ENCODE data around the gene PDZD7.

The PDZD7 gene

DNA sequence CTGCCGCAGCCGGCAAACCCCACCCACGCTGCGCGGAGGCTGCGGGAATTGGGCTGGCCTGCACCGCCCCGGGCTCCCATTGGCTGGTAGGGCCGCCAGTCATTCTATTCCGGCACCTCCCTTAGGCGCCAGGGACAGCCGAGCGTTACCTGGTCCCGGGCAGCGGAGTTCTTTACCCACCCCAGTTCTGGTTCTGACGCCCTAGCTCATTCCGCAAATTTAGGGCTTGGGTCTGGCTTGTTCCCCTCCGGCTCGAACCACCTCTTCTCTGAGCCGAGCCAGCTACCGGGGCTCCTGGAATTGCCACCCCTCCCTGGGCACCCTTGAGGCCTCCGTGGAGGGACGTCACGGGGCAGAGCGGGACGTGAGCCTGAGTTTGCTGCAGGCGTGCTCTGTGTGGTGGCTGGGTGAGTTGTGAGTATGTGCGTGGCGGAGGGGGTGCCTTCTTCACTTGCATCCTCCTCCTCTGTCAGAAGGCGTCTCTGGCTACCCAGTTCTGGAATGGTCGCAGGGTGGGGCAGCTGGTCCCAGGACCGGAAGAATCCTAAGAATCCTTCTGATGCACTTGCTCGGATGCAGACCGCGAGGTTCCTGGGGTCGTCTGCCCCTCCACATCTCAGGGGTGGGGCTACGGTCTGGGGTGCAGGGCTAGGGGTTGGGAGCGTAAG is at the start of gene PDZD7, which contains the start of gene SFXN3:
Gene PDZD7, minus strand, starts transcription at position 2 of the 668 bp plus-strand sequence. CDS start 910 bp downstream, outside the sequence.
Gene SFXN3, plus strand, starts transcription at position 107 of the 668 bp plus-strand sequence. CDS start 3,461 bp downstream, outside the sequence.
- DNase-seq: peak; percentile 78 to 89

DNA sequence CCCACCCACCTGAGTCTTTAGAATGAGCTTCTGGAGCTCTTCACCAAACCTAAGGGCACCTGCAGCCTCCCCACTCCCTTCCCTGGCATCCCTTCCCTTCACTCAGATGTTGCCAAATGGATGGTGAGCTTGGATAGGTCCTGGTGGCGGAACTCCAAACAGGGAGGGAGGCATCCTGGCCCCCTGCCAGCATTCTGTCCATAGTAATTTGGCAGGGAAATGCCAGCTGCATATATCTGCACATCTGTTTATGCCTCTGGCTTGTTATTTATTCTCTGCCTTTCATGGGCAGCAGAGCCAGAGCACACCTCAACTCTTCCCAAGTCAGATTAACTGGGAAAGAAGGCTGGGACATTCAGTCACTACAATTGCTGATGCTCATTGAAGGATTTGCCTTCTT is 48.9 kb upstream of the PDZD7 start:
- DNase-seq: peak; percentile 6 to 43

DNA sequence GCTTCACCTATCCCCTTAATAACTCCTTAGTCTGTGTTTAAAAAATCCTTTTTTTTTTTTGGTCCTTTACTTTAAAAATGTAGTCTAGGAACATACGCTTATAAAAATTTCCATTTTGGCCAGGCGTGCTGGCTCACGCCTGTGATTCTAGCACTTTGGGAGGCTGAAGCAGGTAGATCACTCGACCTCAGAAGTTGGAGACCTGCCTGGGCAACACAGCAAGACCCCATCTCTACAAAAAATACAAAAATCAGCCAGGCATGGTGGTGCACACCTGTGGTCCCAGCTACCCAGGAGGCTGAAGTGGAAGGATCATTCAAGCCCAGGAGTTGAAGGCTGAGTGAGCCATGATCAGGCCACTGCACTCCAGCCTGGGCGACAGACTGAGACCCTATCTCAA is 45.7 kb upstream of the PDZD7 start:
- no peak for DNase-seq

DNA sequence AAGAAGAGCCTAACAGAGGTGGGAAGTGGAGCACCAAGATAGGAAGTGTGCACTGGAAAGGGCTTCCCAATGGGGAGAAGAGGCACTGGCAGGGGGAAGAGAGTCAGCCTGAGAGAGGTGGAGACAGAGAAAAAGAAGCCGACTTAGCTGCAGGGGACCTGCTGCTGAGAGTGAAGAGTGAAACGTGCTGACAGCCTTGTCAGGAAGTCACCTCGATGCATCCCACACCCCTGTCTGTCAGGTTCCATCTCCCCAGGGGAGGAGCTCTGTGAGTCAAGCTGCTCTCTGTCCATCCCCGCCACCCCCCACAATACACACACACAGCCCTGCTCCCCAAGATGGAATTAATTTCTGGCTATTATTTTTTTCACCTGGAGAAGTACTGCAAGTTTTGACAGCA is 44.8 kb upstream of the PDZD7 start:
- no peak for DNase-seq

DNA sequence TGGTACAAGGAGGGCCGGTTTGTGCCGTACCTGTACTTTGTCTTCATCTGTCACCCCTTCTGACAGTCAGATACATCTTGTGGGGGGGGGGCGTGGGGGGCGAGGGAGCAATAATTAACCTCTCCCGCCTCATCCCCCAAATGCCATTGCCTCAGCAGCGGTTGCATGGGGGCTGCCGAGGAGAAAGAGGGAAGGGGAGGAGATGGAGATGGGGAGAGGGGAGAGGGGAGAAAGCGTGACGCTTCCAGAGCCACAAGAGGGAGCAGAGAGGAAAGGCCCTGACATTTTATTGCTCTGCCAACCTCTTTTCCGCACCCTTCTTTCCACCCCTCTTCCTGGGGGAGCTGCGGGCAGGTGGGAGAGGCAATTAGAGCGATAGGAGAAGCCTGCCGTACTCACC is 42.7 kb upstream of the PDZD7 start:
- DNase-seq: no peak

DNA sequence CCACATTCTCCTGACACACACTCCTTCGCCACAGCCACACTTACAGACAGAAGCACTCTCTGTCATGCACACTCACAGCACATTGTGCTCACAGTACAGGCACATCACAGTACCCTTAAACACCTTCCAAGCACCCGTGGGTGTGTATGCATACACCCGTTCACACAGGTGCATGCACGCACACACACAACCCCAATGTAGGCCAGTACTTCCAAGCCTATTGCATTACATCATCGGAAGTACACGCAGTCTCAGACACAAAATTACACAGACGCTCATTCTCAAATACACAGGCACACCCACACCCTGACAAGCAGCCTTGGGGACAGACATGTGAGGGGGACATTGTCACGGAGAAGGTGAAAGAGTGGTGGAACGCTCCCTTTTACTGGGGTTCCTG is 42.0 kb upstream of the PDZD7 start:
- no peak for DNase-seq

- no peak for DNase-seq
Observed at GRCh38 chr10:101071885-101072433, 41.0 kb upstream of the PDZD7 start.

DNA sequence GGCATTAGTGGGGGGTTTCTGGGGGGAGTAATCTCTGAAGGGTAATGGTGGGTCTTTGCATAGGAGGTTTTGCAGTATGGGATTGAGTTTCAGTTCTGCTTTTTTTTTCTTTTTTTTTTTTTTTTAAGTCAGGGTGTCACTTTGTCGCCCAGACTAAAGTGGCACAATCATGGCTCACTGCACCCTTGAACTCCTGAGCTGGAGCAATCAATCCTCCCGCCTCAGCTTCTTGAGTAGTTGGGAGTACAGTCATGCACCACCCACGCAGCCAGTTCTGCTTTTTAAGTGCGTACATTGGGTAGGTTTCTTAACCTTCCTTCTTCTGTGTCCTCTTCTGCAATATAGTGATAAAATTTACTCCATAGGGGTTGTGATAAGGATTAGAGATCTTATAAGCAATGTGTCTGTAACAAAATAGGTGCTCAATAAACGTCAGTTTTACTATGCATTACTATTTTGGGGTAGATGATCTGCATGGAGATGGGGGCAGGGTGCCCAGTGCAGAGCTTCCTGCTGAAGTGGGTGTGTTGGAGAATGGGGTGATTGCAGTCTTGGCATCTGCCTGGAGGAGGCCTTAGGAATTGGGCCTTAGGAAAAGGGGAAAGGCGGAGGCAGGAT is 40.4 kb upstream of the PDZD7 start:
- DNase-seq: no peak

DNA sequence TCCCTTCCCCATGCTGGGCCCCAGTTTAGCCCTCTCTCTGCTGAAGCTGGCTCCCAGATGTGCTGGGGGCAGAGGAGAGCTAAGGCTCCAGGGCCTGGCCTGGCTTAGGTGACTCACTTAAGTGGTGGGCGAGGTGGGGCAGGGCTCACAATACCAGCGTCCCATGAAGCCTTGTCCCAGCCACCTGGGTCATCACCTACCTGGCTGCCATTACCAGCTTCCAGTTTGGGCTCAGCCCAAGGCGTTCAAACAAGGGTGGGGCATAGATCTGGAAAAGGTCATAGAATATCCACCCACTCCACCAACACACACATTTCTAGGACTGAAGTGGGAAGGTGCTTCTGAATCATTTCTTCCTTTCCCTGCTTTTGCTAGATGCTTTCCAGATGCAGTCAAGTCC is 39.2 kb upstream of the PDZD7 start:
- DNase-seq: no peak

GRCh38 chr10:101069441-101069840 is 38.5 kb upstream of the PDZD7 start:
- no peak for DNase-seq

DNA sequence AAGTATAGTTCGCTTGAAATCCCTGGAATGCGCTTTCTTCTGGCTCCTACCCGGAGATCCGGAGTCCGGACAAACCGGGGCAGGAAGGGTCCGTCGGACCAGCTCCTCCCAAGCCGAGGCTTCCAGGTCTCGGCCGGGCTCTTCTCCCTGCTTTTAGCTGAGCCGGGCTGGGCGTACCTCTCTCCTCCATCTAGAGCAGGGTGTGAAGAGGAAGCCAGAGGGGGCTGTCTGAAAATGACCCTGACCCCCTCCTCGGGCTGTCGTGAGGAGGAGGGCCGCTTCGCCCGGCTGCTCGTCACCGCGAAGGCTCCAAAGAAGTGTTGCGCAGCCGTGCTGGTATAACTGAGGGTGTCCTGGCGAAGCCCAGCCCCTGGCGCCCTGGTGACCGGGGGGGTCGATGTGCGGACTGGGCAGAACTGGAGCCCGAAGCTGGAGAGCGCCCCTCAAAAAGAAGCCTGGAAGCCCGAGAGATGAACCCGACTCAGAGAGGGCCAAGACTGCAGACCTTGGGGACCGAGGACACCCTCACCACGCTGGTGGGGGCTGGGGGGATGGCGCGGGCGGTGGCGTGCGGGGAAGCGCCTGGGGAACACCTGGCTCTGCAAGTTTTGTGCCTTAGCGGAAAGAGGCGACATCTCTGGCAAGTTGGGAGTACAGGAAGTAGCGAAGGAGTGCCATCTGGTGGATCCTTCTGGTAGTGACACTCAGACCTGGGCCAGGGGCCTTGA is 36.6 kb upstream of the PDZD7 start:
- DNase-seq: peak; percentile 53 to 72

- DNase-seq: no peak
Observed at GRCh38 chr10:101066896-101067355, 36.0 kb upstream of the PDZD7 start.

DNA sequence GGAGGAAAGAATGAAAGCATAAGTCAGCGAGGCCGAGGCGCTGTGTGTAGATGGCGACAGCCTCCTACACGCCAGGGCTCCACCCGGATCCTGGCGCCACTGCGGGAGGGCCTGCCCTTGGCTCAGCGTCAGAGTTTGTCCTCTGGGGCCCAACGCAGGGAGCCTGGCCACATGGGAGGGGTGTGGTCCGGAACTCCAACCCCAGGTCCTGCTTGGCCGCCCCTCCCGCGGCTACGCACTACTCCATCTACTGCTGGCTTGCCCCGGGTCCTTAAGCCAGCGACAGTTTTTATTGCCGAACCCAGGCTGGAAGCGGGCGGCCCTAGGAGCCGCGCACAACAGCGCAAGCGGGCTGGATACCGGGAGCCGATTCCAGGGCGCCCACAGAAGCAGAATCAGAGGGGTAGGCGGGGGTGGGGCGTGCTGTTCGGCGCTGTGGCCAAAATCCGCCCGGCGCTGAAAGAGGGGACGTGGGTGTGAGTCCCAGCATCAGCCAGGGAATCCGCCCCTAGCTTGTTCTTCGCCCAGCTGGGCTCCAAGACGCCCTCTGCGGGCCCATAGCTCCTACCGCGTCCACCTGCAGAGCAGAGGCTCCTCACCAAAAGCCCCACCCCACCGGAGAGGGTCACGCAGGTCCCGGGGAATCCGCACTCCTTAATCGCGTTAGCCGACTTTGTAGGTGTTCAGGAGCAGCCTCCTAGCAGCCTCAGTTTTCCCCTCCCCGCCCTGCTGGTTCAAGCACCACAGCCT is 35.4 kb upstream of the PDZD7 start:
- peak; percentile 30 to 41 for DNase-seq

DNA sequence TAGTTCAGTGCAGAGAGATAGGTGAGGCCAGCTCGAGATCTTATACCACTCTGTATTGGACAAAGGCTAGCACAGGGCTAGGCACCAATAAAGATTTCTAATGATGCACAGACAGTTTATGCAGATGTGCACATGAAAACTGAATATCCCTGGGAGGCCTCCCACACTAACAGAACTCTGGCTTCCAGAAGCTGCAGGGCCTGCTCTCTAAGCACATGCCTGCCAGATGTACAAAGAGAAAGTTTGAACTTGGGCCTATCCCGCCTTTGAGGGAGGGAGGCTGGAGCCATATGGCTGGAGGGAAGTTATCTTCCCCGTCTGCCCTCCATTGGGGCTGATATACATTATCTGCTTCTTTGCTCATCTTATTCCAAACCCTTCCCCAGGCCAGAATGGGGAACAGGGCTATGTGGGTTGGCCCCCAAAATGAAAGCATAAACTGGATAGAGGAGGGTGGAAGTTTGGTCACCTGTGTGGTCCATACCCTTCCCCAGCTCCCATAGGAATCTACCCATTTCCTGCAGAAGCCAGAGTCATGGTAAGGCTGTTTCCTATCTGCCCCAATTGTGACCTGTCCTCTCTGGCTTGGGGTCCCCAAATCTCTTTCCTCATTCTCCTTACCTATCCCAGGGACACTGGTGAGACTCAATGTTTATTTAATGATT is 34.7 kb upstream of the PDZD7 start:
- no peak for DNase-seq

GRCh38 chr10:101064415-101065030 is 33.6 kb upstream of the PDZD7 start:
- DNase-seq: no peak

- DNase-seq: peak; percentile 14 to 49
Observed at GRCh38 chr10:101063548-101064414, 32.9 kb upstream of the PDZD7 start.

GRCh38 chr10:101063050-101063525 is 32.2 kb upstream of the PDZD7 start:
- DNase-seq: no peak

- DNase-seq: peak in 1 of 2 experiments; percentile 54
Observed at GRCh38 chr10:101062232-101063049, 31.5 kb upstream of the PDZD7 start.

GRCh38 chr10:101061624-101062231 is 30.8 kb upstream of the PDZD7 start, which contains the start of gene KAZALD1:
KAZALD1 (plus strand) TSS chr10:101061989; CDS start chr10:101062593, 604 bp downstream.
- DNase-seq: peak in 1 of 2 experiments; percentile 58
